ENCODE data around the gene GSAP. TPM values are rescaled to one million over a fixed set of nuclear protein-coding genes. Genes with fewer than 3 reads are reported as not detected.
"Not testable (repeated sequence)": the region's sequence is repeated elsewhere in the genome, so short reads cannot be mapped to it uniquely, and the experiment has no call there.

GSAP gene
- total RNA-seq, 2 experiments from 2014 or later = 5.9 to 6.6 TPM

DNA sequence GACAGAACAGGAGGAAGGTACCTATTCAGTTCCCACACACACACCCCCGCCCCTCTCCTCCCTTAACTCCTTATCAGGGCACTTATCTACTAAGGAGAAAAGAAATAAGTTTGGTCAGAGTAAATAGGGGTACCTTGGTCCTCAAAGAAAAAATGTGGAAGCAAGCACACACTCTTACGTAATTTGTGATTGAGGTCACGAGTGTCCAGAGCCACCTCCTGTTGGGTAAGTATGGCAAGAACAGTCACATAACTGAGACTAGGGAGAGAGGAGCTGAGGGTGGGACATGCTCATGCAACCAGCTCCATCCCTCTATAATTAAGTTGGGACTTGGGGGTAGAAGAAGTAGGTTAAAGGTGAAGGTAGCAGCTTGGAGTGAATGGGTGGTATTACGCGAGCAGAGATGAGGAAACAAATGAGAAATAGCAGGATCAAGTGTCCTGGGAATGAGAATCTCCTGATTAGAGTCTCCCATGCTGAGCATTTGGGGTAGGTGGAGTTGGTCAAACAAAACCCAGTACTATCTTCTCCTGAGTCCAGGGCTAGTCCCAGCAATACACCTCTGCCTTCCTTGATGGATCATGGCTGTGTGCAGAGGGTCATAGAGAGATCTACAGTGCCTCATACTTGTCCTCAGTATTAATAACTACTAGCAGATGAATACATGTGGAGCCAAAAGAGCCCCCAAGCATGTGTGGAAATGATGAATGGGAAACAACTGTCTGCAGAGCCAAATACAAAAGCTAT lies 77.1 kb downstream of the GSAP start:
- peaks cover 12% of the 10 kb centered on the region for H3K4me1 Mint-ChIP-seq
- H3K36me3 Mint-ChIP-seq (ENCODE audit: low read depth) = no peaks in the 10 kb centered on the region
- no peak for DNase-seq
- ChIA-PET POLR2A (interaction anchor here (1.2 kb wide), 1 partner anchor 13 kb away, joined by 4 read pairs; no protein-coding TSS in a partner anchor), CTCF (interaction anchor here (1.1 kb wide), 1 partner anchor 313 kb away, joined by 3 read pairs; no protein-coding TSS in a partner anchor)
- H3K27ac Mint-ChIP-seq = no peak overlapping the region
- H3K27me3 Mint-ChIP-seq = peaks cover 4% of the 10 kb centered on the region
- H3K4me3 Mint-ChIP-seq = no peak overlapping the region
- no peaks in the 10 kb centered on the region for H3K9me3 Mint-ChIP-seq

DNA sequence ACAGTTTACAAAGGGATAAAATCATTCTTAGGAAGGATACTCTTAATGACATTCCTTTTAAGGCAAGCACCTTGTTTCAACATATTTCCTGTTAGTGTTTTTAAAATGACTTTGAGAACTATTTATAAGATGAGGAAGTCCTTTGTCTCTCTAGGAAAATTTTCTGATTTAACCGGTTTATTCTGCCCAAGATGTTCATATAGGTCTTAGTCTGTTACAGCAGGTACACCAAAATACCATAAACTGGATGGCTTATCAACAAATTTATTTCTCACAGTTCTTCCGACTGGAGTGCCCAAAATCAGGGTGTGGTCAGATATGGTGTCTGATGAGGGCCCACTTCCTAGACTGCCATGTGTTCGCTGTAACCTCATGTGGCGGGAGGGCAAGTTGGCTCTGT lies 77.9 kb downstream of the GSAP start:
- H3K27ac Mint-ChIP-seq = no peak overlapping the region
- DNase-seq = no peak
- no peaks in the 10 kb centered on the region for H3K9me3 Mint-ChIP-seq
- H3K36me3 Mint-ChIP-seq (ENCODE audit: low read depth) = no peaks in the 10 kb centered on the region
- ChIA-PET POLR2A (no interaction called here), CTCF (no interaction called here)
- peaks cover 4% of the 10 kb centered on the region for H3K27me3 Mint-ChIP-seq
- H3K4me3 Mint-ChIP-seq = no peak overlapping the region
- peaks cover 12% of the 10 kb centered on the region for H3K4me1 Mint-ChIP-seq

DNA sequence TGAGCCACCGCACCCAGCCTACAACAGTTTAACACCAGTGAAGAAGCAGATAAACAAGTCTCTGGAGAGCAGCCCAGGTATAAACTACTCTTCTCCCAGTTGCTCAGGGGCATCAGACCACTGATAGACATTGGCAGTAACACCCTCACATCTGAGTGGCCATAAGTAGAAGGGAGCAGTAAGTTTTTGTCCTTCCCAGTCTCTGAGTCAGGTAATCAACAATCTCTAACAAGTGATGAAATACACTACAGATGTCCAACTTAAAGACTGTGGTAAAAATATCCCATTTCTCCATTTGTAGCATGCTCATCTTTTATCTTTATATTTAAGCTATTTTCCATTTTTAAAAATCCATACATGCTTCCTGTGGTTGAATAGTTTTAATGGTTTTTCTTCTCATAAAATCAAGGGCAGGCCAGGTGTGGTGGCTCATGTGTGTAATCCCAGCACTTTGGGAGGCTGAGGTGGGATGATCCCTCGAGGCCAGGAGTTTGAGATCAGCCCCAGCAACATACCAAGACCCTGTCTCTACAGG lies 78.6 kb downstream of the GSAP start:
- no peak for DNase-seq
- no peak overlapping the region for H3K27ac Mint-ChIP-seq
- no peaks in the 10 kb centered on the region for H3K36me3 Mint-ChIP-seq (ENCODE audit: low read depth)
- CTCF ChIA-PET = no interaction called here
- peaks cover 4% of the 10 kb centered on the region for H3K27me3 Mint-ChIP-seq
- no peaks in the 10 kb centered on the region for H3K9me3 Mint-ChIP-seq
- no peak overlapping the region for H3K4me3 Mint-ChIP-seq
- H3K4me1 Mint-ChIP-seq = peaks cover 12% of the 10 kb centered on the region
- POLR2A ChIA-PET = no interaction called here

GRCh38 chr7:77335581-77335980 lies 80.6 kb downstream of the GSAP start:
- ChIA-PET CTCF (interaction anchor here (0.9 kb wide), 1 partner anchor 13 kb away, joined by 3 read pairs; no protein-coding TSS in a partner anchor), POLR2A (interaction anchor here (0.6 to 1.4 kb wide), 3 partner anchors 13 to 213 kb away, joined by 3 to 4 read pairs (median 4); partner anchors contain the start of gene CCDC146)
- no peak for DNase-seq
- Mint-ChIP-seq H3K27me3 (peaks cover 4% of the 10 kb centered on the region), H3K9me3 (no peaks in the 10 kb centered on the region), H3K4me3 (no peak overlapping the region), H3K36me3 (ENCODE audit: low read depth) (no peaks in the 10 kb centered on the region), H3K4me1 (peaks cover 26% of the 10 kb centered on the region), H3K27ac (no peak overlapping the region)

DNA sequence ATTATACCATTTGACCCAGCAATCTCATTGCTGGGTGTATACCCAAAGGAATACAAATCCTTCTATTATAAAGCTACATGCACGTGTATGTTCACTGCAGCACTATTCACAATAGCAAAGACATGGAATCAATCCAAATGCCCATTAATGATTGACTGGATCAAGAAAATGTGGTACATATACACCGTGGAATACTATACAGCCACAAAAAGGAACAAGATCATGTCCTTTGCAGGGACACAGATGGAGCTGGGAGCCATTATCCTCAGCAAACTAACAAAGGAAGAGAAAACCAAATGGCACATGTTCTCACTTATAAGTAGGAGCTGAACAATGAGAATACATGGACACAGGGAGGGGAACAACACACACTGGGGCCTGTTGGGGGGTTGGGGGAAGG lies 82.1 kb downstream of the GSAP start:
- POLR2A ChIA-PET; H3K9me3 Mint-ChIP-seq; H3K4me3 Mint-ChIP-seq; H3K36me3 Mint-ChIP-seq (ENCODE audit: low read depth); DNase-seq; H3K27me3 Mint-ChIP-seq; CTCF ChIA-PET; H3K27ac Mint-ChIP-seq: not testable (repeated sequence)
- peaks cover 39% of the 10 kb centered on the region for H3K4me1 Mint-ChIP-seq

- Mint-ChIP-seq H3K27me3 (no peaks in the 10 kb centered on the region), H3K9me3 (no peaks in the 10 kb centered on the region), H3K36me3 (ENCODE audit: low read depth) (no peaks in the 10 kb centered on the region), H3K4me1 (peaks cover 48% of the 10 kb centered on the region), H3K27ac (peak overlapping the region; percentile 27), H3K4me3 (no peak overlapping the region)
- POLR2A ChIA-PET = interaction anchor here (0.6 to 0.9 kb wide), 2 partner anchors 21 to 85 kb away, joined by 3 read pairs; no protein-coding TSS in a partner anchor
- DNase-seq = peak; percentile 58
- CTCF ChIA-PET = interaction anchor here (0.6 to 3.7 kb wide), 29 partner anchors 9 to 453 kb away, joined by 3 to 57 read pairs (median 4); partner anchors contain the start of genes CCDC146 and FGL2
These were observed 84.0 kb downstream of the GSAP start for GRCh38 chr7:77331938-77332695.

GRCh38 chr7:77330169-77330882 lies 85.8 kb downstream of the GSAP start:
- H3K36me3 Mint-ChIP-seq (ENCODE audit: low read depth) = no peaks in the 10 kb centered on the region
- peak overlapping the region; percentile 23 for H3K27ac Mint-ChIP-seq
- no peaks in the 10 kb centered on the region for H3K9me3 Mint-ChIP-seq
- no peaks in the 10 kb centered on the region for H3K27me3 Mint-ChIP-seq
- no peak overlapping the region for H3K4me3 Mint-ChIP-seq
- CTCF ChIA-PET = interaction anchor here (1.8 to 3.7 kb wide), 3 partner anchors 25 to 208 kb away, joined by 4 to 57 read pairs (median 11); partner anchors contain the start of gene CCDC146
- POLR2A ChIA-PET = no interaction called here
- no peak for DNase-seq
- peaks cover 60% of the 10 kb centered on the region for H3K4me1 Mint-ChIP-seq

DNA sequence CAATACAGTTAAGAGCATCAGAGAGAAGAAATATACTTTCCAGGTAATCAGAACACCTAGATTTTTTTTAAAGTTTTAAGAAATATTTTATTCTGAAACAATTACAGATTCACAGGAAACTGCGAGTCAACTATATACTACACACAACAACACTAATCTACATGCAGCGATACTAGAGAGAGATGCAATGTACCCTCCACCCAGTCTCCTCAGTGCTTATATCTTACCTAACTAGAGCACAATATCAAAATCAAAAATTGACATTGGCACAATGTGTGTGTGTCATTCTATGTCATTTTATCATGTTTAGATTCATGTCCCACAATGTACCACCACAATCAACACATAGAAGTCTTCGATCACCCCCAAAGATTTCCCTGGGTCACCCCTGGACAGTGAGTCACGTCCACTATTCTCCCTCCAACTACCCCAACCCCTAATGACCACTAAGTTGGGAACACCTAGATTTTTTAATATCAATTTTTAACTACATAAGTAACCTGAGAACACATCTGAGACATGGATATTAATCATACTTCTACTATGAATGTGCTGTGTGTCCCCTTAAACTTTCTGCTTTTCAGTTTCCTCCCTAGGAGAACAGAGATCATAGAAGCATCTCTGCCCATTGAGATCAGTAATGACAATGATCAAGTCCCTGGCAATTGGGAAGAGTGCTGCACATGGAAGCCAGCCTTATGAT lies 86.5 kb downstream of the GSAP start:
- Mint-ChIP-seq H3K27me3 (no peaks in the 10 kb centered on the region), H3K4me1 (peaks cover 60% of the 10 kb centered on the region), H3K9me3 (no peaks in the 10 kb centered on the region), H3K27ac (peak overlapping the region; percentile 23), H3K4me3 (no peak overlapping the region), H3K36me3 (ENCODE audit: low read depth) (no peaks in the 10 kb centered on the region)
- DNase-seq = no peak
- ChIA-PET POLR2A (interaction anchor here (1.7 to 2.0 kb wide), 2 partner anchors 22 to 82 kb away, joined by 6 to 7 read pairs; no protein-coding TSS in a partner anchor), CTCF (interaction anchor here (3.7 kb wide), 1 partner anchor 82 kb away, joined by 57 read pairs; no protein-coding TSS in a partner anchor)

DNA sequence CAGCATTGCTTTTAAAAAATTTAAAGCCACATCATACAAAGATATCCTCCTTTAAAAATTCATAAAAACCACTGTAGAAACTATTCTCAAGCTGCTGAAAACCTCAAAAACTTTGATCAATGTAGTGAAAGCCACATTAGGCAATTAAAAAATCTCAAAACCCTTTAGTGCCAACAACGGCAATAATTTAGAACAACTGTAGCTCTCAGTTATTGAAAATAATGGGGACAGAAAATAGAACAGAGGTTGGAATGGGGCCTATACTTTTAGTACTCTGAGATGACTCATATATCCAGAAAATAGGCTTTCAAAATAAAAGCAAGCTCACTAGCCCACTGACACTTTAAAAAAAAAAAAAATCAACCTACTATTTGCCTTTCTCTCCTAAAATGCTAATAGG lies 87.5 kb downstream of the GSAP start:
- POLR2A ChIA-PET = interaction anchor here (1.7 to 2.0 kb wide), 2 partner anchors 23 to 81 kb away, joined by 6 to 7 read pairs; no protein-coding TSS in a partner anchor
- H3K9me3 Mint-ChIP-seq = no peaks in the 10 kb centered on the region
- CTCF ChIA-PET = no interaction called here
- H3K27ac Mint-ChIP-seq = no peak overlapping the region
- H3K27me3 Mint-ChIP-seq = no peaks in the 10 kb centered on the region
- H3K4me1 Mint-ChIP-seq = peaks cover 60% of the 10 kb centered on the region
- no peaks in the 10 kb centered on the region for H3K36me3 Mint-ChIP-seq (ENCODE audit: low read depth)
- DNase-seq = no peak
- H3K4me3 Mint-ChIP-seq = no peak overlapping the region

GRCh38 chr7:77327932-77328628 lies 88.1 kb downstream of the GSAP start:
- H3K4me1 Mint-ChIP-seq = peaks cover 60% of the 10 kb centered on the region
- H3K36me3 Mint-ChIP-seq (ENCODE audit: low read depth) = no peaks in the 10 kb centered on the region
- H3K27me3 Mint-ChIP-seq = no peaks in the 10 kb centered on the region
- no peaks in the 10 kb centered on the region for H3K9me3 Mint-ChIP-seq
- DNase-seq = peak; percentile 50
- ChIA-PET CTCF (interaction anchor here (1.2 kb wide), 1 partner anchor 324 kb away, joined by 4 read pairs; no protein-coding TSS in a partner anchor), POLR2A (interaction anchor here (1.7 to 2.0 kb wide), 2 partner anchors 24 to 81 kb away, joined by 6 to 7 read pairs; no protein-coding TSS in a partner anchor)
- no peak overlapping the region for H3K4me3 Mint-ChIP-seq
- H3K27ac Mint-ChIP-seq = peak overlapping the region; percentile 36

DNA sequence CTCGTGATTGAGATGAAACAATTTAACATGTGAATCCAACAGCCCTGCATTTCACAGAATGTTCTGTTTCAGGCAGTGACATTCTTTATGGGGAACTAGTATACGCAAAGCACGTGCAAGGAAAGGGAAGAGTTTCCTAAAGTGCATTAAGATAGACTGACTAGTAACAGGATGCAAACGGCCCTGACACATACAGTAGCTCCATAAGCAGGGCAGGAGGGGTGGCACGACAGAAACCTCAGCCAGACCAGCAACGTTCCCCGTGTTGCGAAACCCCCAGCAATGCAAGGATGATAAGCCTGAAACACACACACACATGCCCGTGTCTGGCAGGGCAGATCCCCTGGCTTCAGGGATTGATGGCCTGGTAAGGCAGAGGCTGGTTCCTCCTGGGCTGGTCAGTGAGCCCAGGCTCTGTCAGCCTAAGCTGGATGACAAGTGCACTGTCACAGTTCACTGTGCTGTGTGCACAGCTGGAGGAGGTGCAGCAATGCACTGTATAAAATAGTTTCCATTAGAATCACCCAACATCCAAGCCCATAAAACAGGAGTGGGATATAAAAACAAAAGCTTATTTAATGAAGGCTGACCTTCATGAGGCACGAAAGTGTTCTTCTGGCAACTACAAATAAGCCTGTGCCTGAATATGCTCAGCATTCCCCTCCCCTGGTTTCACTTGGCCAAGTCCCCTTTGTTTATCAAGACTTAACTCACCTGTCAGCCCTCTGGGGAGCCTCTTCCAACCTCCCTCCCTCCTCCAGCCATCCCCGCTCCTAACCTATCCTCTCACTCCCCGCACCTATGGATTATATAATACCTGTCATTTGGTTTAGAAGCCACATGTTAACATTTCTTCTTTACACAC lies 88.8 kb downstream of the GSAP start:
- H3K27ac Mint-ChIP-seq = no peak overlapping the region
- CTCF ChIA-PET = interaction anchor here (1.2 kb wide), 1 partner anchor 325 kb away, joined by 4 read pairs; no protein-coding TSS in a partner anchor

More for the DNA sequence above, 88.8 kb downstream of the GSAP start:
- H3K9me3 Mint-ChIP-seq = no peaks in the 10 kb centered on the region
- POLR2A ChIA-PET = interaction anchor here (1.7 to 2.0 kb wide), 2 partner anchors 24 to 80 kb away, joined by 6 to 7 read pairs; no protein-coding TSS in a partner anchor
- H3K36me3 Mint-ChIP-seq (ENCODE audit: low read depth) = no peaks in the 10 kb centered on the region
- DNase-seq = no peak
- H3K4me3 Mint-ChIP-seq = no peak overlapping the region
- peaks cover 60% of the 10 kb centered on the region for H3K4me1 Mint-ChIP-seq
- H3K27me3 Mint-ChIP-seq = no peaks in the 10 kb centered on the region
